ENCODE measurements around the gene TIGD4. TPM values are rescaled to one million over a fixed set of nuclear protein-coding genes. Genes with fewer than 3 reads are reported as not detected.

Gene TIGD4
- under 1 TPM in 1 of 2 donors, not detected in 1; 0.28 TPM for total RNA-seq

DNA sequence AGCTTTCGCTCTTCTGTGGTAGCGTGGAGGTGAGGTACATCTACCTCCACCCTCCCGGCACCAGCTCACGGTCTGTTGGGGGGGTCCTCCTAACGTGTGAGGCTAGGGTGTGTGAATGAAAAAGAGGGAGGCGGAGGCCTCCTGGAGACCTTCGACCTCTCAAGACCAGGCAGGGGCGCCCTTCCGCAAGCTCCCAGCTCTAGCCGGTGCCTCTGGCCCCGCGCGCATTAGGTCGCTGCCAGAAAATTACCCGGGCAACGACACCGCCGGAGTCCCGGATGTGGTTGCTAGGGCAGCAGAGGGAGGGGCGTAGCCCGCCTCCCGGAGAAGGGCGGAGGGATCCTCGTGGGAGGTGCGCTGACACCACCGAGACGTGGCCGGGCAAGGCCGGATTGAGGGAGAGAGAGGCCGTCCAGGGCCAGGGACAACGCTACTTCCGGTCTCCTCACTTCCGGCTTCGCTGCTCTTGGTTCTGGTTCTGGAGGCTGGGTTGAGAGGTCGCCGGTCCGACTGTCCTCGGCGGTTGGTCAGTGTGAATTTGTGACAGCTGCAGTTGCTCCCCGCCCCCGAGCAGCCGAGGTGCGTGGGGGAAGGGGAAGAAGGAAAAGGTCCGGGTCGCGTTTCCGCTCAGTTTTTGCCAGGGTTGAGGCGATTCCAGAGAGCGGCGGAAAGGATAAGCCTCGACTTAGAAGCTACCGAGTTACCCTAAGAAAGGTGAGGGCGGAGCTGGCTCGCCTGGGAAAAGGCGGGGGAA, at the start of gene TIGD4, which contains the start of gene ARFIP1:
TSS of gene TIGD4 (minus strand) at position 218 of the 754 bp plus-strand sequence. CDS start 8,726 bp downstream, outside the sequence.
TSS of gene ARFIP1 (plus strand) at position 442 of the 754 bp plus-strand sequence. CDS start 49,680 bp downstream, outside the sequence.
- H3K4me3 ChIP-seq: peak within 1 kb of the TSS; percentile 71 to 74
- no peaks in the 10 kb centered on the region for H3K9me3 ChIP-seq
- TF ChIP-seq, protein P1, sequence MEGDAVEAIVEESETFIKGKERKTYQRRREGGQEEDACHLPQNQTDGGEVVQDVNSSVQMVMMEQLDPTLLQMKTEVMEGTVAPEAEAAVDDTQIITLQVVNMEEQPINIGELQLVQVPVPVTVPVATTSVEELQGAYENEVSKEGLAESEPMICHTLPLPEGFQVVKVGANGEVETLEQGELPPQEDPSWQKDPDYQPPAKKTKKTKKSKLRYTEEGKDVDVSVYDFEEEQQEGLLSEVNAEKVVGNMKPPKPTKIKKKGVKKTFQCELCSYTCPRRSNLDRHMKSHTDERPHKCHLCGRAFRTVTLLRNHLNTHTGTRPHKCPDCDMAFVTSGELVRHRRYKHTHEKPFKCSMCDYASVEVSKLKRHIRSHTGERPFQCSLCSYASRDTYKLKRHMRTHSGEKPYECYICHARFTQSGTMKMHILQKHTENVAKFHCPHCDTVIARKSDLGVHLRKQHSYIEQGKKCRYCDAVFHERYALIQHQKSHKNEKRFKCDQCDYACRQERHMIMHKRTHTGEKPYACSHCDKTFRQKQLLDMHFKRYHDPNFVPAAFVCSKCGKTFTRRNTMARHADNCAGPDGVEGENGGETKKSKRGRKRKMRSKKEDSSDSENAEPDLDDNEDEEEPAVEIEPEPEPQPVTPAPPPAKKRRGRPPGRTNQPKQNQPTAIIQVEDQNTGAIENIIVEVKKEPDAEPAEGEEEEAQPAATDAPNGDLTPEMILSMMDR (IDR thresholded peaks at IDR 0.05): peak in 1 of 2 donors; percentile 42
- no peaks in the 10 kb centered on the region for H3K36me3 ChIP-seq
- H3K4me1 ChIP-seq: peaks cover 0 to 17% of the 10 kb centered on the region in 2 donors
- H3K27me3 ChIP-seq: no peaks in the 10 kb centered on the region
- DNase-seq (ENCODE audit: low spot score): peak; percentile 97
- peak within 1 kb of the TSS; percentile 86 to 88 for H3K27ac ChIP-seq

DNA sequence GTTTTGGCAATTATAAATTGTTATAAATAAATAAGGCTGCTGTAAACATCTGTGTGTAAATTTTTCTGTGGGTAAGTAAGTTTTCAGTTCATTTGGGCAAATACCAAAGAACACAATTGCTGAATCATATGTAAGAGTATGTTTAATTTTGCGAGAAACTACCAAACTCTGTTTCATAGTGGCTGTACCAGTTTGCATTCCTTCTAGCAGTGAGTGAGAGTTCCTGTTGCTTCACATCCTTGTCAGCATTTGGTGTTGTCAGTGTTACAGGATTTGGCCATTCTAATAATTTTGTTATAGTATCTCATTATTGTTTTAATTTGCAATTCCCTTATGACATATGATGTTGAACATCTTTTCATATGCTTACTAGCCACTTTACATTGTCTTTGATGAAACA, 48.6 kb upstream of the TIGD4 start:
- DNase-seq (ENCODE audit: low spot score): no peak
- H3K4me1 ChIP-seq: no peaks in the 10 kb centered on the region
- H3K9me3 ChIP-seq: peaks cover 0 to 4% of the 10 kb centered on the region in 2 donors
- TF ChIP-seq, protein P1 (IDR thresholded peaks at IDR 0.05): no peak
- peaks cover 5% of the 10 kb centered on the region for H3K36me3 ChIP-seq
- no peaks in the 10 kb centered on the region for H3K27me3 ChIP-seq
- no peak overlapping the region for H3K4me3 ChIP-seq
- H3K27ac ChIP-seq: no peak overlapping the region

DNA sequence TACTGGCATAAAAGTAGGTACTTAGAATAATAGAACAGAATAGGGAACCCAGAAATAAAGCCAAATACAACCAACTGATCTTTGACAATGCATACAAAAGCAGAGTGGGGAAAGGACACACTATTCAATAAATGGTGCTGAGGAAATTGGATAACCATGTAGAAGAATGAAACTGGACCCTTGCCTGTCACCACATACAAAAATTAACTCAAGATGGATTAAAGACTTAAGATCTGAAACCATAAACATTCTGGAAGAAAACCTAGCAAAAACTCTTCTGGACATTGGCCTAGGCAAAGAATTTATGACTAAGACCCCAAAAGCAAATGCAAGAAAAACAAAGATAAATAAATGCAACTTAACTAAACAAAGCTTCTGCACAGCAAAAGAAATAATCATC, 45.8 kb upstream of the TIGD4 start:
- no peaks in the 10 kb centered on the region for H3K4me1 ChIP-seq
- peaks cover 0 to 4% of the 10 kb centered on the region in 2 donors for H3K9me3 ChIP-seq
- TF ChIP-seq, protein P1 (IDR thresholded peaks at IDR 0.05): no peak
- no peaks in the 10 kb centered on the region for H3K27me3 ChIP-seq
- DNase-seq (ENCODE audit: low spot score): no peak
- H3K27ac ChIP-seq: no peak overlapping the region
- H3K36me3 ChIP-seq: peaks cover 5% of the 10 kb centered on the region
- no peak overlapping the region for H3K4me3 ChIP-seq

DNA sequence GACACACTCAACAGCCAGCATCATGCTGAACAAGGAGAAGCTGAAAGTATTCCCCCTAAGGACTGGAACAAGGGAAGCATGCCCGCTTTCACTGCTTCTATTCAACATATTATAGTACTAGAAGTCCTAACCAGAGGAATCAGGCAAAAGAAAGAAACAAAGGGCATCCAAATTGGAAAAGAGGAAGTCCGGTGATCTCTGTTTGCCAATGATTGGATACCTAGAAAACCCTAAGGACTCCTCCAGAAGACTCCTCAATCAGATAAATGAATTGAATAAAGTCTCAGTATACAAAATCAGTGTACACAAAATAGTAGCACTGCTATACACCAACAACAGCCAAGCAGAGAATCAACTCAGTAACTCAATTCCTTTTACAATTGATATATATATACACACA, 45.0 kb upstream of the TIGD4 start:
- TF ChIP-seq, protein P1 (IDR thresholded peaks at IDR 0.05): no peak
- Histone ChIP-seq H3K36me3 (no peaks in the 10 kb centered on the region), H3K4me3 (no peak overlapping the region), H3K9me3 (peaks cover 0 to 4% of the 10 kb centered on the region in 2 donors), H3K27me3 (no peaks in the 10 kb centered on the region), H3K27ac (no peak overlapping the region), H3K4me1 (no peaks in the 10 kb centered on the region)
- no peak for DNase-seq (ENCODE audit: low spot score)

DNA sequence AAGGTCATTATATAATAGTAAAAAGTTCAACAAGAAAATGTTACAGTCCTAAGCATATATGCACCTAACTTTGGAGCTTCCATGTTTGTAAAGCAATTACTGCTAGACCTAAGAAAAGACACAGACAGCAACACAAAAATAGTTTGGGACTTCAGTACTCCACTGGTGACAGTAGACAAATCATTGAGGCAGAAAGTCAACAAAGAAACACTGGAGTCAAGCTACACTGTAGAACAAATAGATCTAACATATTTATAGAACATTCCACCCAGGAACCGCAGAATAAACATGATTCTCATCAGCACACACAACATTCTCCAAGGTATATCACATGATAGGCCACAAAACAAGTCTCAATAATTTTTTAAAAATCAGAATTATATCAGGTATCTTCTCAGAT, 42.8 kb upstream of the TIGD4 start:
- no peaks in the 10 kb centered on the region for H3K36me3 ChIP-seq
- peaks cover 0 to 4% of the 10 kb centered on the region in 2 donors for H3K9me3 ChIP-seq
- TF ChIP-seq, protein P1 (IDR thresholded peaks at IDR 0.05): no peak
- DNase-seq (ENCODE audit: low spot score): no peak
- no peaks in the 10 kb centered on the region for H3K27me3 ChIP-seq
- no peak overlapping the region for H3K27ac ChIP-seq
- no peaks in the 10 kb centered on the region for H3K4me1 ChIP-seq
- no peak overlapping the region for H3K4me3 ChIP-seq

Measured in right atrium auricular region (tissue), 2 donors.